ENCODE measurements around the gene SUSD4.
"Not testable (repeated sequence)": the region's sequence is repeated elsewhere in the genome, so short reads cannot be mapped to it uniquely, and the experiment has no call there.

The SUSD4 gene

DNA sequence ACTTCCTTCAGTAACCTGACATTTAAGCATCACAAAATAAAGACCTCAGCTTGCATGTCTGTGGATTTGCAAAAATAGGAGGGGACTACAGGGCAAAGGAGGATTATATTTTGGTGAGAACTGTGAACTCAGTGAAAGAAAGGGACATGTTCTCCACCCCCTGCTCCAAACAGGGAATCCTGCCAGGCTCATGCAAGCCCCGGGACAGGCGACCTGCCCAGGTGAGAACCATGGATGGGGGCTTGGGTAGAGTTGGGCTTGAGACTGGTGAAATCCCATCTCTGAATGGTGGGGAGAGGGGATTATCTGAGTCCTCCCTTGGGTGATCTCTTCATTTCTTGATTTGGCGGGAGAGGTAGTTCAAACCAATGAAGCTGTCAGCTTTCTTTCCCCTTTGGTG lies 110.1 kb downstream of the SUSD4 start:
- Mint-ChIP-seq H3K9me3 (no peaks in the 10 kb centered on the region), H3K36me3 (ENCODE audit: low read depth) (no peaks in the 10 kb centered on the region), H3K4me3 (no peak overlapping the region), H3K27me3 (peaks cover 4% of the 10 kb centered on the region), H3K4me1 (ENCODE audit: low read depth) (peaks cover 13% of the 10 kb centered on the region), H3K27ac (no peak overlapping the region)
- intact Hi-C loops (cut with micrococcal nuclease) = no loop called here

DNA sequence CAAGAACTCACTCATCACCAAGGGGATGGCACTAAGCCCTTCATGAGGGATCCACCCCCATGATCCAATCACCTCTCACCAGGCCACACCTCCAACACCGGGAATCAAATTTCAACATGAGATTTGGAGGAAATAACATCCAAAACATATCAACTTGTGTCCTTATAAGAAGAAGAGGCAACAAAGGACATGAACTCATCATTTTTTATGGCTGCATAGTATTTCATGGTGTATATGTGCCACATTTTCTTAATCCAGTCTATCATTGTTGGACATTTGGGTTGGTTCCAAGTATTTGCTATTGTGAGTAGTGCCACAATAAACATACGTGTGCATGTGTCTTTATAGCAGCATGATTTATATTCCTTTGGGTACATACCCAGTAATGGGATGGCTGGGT lies 112.6 kb downstream of the SUSD4 start:
- peaks cover 13% of the 10 kb centered on the region for H3K4me1 Mint-ChIP-seq (ENCODE audit: low read depth)
- intact Hi-C loops (cut with micrococcal nuclease); H3K27me3 Mint-ChIP-seq; H3K27ac Mint-ChIP-seq; H3K9me3 Mint-ChIP-seq; H3K36me3 Mint-ChIP-seq (ENCODE audit: low read depth); H3K4me3 Mint-ChIP-seq: not testable (repeated sequence)

DNA sequence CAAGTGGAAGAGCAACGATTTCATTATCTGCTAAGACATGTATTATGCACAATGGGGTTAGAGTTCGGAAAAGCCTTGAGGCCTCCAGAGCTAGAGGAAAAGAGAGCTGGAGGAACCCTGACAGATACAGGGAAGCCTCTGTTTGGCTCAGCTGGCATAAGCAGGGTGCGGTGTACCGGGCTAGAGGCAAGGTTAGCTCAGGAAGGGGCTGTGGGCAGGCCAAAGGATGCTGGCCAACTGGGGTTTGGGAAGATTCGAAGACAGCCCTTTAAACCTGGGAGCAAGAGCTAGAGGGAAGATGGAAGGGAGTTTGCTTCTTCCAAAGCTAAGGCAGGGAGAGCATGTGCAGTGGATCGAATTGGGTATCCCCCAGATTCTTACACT lies 113.4 kb downstream of the SUSD4 start:
- Mint-ChIP-seq H3K36me3 (ENCODE audit: low read depth) (no peaks in the 10 kb centered on the region), H3K9me3 (no peaks in the 10 kb centered on the region), H3K27me3 (peaks cover 10% of the 10 kb centered on the region), H3K4me1 (ENCODE audit: low read depth) (peaks cover 13% of the 10 kb centered on the region), H3K27ac (no peak overlapping the region), H3K4me3 (no peak overlapping the region)
- intact Hi-C loops (cut with micrococcal nuclease) = no loop called here

DNA sequence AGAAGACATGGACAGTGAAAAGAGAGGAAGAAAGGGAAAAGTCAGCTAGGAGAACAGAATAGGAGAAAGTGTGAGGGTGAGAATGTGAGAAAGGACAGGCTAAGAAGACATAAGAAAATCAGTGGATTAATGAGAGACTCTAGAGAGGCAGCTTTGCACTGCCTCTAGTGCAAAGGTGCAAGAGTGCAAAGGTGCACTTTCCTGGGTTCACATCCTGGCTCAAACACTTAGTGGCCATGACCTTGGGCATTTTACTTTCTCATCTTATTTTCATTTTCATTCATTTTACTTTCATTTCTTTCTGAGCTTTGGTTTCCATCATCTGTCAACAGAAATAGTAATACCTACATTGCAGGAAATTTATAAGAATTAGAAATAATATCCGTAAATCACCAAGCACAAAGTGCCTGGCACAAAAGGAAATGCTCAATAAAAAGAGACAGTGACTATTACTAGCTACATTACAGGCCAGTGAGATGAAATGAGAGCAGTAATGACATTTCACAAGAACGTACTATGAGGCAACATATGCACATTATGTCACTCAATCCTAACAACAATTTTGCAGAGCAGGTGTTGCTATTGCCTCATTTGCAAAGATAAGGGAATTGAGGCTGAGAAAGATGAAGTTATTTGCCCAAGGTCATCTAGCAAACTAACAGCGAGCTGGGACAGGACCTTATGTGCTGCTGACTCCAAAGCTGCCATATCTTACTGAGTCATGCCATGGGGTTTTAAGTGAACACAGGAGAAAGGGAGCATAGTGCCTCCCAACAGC lies 113.9 kb downstream of the SUSD4 start:
- no peaks in the 10 kb centered on the region for H3K9me3 Mint-ChIP-seq
- intact Hi-C loops (cut with micrococcal nuclease) = loop anchor here (5.0 kb wide), 1 partner anchor 103 kb away; no protein-coding TSS in a partner anchor
- no peak overlapping the region for H3K4me3 Mint-ChIP-seq
- no peak overlapping the region for H3K27ac Mint-ChIP-seq
- peaks cover 13% of the 10 kb centered on the region for H3K27me3 Mint-ChIP-seq
- peaks cover 13% of the 10 kb centered on the region for H3K4me1 Mint-ChIP-seq (ENCODE audit: low read depth)
- H3K36me3 Mint-ChIP-seq (ENCODE audit: low read depth) = no peaks in the 10 kb centered on the region

DNA sequence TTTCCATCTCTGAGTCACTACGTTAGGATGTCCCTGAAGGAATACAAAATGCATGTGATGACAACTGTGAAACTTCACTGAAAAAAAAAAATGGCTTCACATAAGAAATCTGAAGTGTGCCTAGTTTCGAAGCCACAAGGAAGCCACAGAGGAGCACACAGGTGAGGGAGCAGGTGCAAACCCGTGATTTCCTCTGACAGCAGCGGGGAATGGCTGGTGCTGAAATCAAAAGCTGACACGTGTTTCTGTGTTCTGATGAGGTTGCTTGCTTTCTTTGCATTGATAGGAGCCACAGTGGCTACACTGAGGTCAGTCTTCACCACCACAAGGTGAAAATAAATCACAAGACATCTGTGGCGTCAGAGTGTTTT lies 115.2 kb downstream of the SUSD4 start:
- H3K4me1 Mint-ChIP-seq (ENCODE audit: low read depth) = peaks cover 19% of the 10 kb centered on the region
- H3K4me3 Mint-ChIP-seq = no peak overlapping the region
- intact Hi-C loops (cut with micrococcal nuclease) = loop anchor here (5.0 kb wide), 1 partner anchor 101 kb away; no protein-coding TSS in a partner anchor
- no peak overlapping the region for H3K27ac Mint-ChIP-seq
- H3K36me3 Mint-ChIP-seq (ENCODE audit: low read depth) = no peaks in the 10 kb centered on the region
- H3K9me3 Mint-ChIP-seq = no peaks in the 10 kb centered on the region
- H3K27me3 Mint-ChIP-seq = peaks cover 13% of the 10 kb centered on the region

DNA sequence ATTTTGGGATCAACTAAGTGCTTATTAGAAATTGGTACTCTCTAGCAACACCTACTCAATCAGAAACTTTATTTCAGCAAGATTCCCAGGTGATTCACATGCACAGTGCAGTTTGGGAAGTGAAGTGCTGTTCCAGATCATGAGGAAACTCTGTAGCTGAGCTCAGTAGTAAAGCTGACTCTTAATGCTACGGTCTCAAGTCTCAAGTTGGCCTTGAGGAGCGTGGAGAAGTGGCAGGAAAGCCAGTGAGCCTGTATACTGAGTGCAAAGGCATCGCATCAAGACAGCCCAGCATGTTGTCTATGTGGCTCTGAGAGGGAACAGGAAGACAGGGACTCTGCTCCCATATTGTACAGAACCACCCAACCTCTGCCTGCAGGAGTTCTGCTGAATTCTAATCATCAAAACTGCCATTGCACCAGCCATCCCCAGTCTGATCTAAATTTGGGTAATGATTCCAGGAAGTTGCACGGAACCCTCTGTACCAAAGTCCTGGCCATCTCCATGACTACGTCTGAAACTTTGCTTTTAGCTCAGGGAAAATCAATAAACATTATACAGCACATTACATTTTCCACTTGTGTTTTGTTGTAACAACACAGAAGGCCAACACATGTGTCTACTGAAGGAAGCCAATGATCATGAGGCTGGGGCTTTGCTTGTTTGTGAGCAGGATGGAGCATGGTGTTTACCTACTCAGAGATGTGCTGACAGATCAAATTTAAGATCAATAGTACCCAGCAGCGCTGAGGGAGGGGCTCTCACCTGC lies 115.8 kb downstream of the SUSD4 start:
- Mint-ChIP-seq H3K27ac (no peak overlapping the region), H3K4me3 (no peak overlapping the region)
- intact Hi-C loops (cut with micrococcal nuclease) = loop anchor here (5.0 kb wide), 1 partner anchor 101 kb away; no protein-coding TSS in a partner anchor

DNA sequence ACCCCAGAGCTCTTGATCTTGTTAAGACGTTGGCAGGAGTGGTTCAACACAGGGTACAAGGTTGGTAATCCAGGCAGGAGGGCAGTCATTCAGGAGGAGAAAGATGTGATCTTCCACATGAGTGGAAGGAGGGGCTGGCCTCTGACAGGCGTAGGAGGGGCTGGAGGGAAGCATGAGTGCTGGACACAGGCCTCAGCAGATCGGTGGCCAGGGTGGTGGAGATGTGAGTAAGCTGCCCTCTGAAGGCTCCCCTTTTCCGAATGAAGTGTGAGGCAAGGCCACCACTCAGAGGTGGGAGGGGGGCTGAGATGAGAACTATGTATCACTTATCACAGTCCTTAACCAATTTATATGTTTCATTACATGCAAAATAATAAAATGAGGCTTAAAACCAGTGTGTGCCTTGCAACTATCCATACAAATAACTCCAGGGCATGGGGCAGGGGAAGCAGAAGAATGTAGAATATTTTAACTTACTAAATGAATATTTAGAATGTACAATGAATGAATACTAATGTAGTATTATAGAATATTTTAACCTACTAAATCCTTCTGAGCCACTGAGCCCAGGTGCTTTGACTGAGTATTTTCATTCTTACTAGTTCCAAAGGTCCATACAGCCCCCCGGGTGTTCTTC lies 117.4 kb downstream of the SUSD4 start:
- H3K36me3 Mint-ChIP-seq (ENCODE audit: low read depth) = no peaks in the 10 kb centered on the region
- H3K27ac Mint-ChIP-seq = no peak overlapping the region
- H3K9me3 Mint-ChIP-seq = no peaks in the 10 kb centered on the region
- peaks cover 19% of the 10 kb centered on the region for H3K4me1 Mint-ChIP-seq (ENCODE audit: low read depth)
- peaks cover 10% of the 10 kb centered on the region for H3K27me3 Mint-ChIP-seq
- intact Hi-C loops (cut with micrococcal nuclease) = loop anchor here (5.0 kb wide), 1 partner anchor 99 kb away; no protein-coding TSS in a partner anchor
- H3K4me3 Mint-ChIP-seq = no peak overlapping the region

More for the DNA sequence above, 115.8 kb downstream of the SUSD4 start:
- H3K9me3 Mint-ChIP-seq = no peaks in the 10 kb centered on the region
- H3K36me3 Mint-ChIP-seq (ENCODE audit: low read depth) = no peaks in the 10 kb centered on the region
- H3K27me3 Mint-ChIP-seq = peaks cover 12% of the 10 kb centered on the region
- peaks cover 19% of the 10 kb centered on the region for H3K4me1 Mint-ChIP-seq (ENCODE audit: low read depth)

DNA sequence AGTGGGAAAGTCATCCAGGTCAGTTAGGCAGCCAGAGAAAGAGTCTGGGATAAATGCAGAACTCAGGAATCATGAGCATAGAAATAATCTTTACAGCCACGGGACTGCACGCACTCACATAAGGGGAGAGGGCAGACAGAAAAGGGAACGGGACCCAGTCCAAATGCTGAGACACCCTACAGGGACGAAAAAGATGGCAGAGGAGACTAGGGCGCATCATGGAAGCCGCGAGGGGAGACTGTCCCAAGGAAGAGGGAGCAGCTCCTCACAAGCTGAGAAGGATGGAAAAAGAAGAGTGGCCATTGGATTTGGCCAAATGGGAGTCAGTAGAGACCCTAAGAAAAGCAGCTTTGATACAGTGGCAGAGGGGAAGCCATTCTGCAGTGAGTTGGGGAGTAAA lies 118.0 kb downstream of the SUSD4 start:
- Mint-ChIP-seq H3K9me3 (no peaks in the 10 kb centered on the region), H3K4me1 (ENCODE audit: low read depth) (peaks cover 19% of the 10 kb centered on the region), H3K36me3 (ENCODE audit: low read depth) (no peaks in the 10 kb centered on the region), H3K27me3 (peaks cover 10% of the 10 kb centered on the region), H3K4me3 (no peak overlapping the region), H3K27ac (no peak overlapping the region)
- intact Hi-C loops (cut with micrococcal nuclease) = loop anchor here (5.0 kb wide), 1 partner anchor 99 kb away; no protein-coding TSS in a partner anchor

DNA sequence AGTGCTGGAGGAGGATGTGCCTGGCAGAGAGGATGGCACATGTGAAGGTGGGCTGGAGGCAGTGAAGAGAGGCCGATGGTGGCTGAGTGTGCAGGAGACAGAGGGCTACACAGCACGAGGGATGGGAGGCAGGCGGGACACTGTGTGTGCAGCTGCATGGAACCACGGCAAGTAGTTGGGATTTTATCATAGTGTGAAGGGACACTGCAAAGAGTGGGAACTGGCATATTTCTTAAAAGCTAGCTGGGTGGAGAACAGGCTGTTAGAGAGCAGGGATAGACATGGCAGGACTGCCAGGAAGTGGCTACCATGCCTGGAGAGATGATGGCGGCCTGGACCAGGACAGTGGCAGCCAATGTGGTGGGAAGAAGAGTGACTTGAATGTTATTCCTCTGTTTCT lies 118.6 kb downstream of the SUSD4 start:
- Mint-ChIP-seq H3K4me3 (no peak overlapping the region), H3K9me3 (no peaks in the 10 kb centered on the region), H3K4me1 (ENCODE audit: low read depth) (peaks cover 16% of the 10 kb centered on the region), H3K27me3 (peaks cover 10% of the 10 kb centered on the region), H3K27ac (no peak overlapping the region), H3K36me3 (ENCODE audit: low read depth) (no peaks in the 10 kb centered on the region)
- intact Hi-C loops (cut with micrococcal nuclease) = loop anchor here (5.0 kb wide), 1 partner anchor 98 kb away; no protein-coding TSS in a partner anchor

DNA sequence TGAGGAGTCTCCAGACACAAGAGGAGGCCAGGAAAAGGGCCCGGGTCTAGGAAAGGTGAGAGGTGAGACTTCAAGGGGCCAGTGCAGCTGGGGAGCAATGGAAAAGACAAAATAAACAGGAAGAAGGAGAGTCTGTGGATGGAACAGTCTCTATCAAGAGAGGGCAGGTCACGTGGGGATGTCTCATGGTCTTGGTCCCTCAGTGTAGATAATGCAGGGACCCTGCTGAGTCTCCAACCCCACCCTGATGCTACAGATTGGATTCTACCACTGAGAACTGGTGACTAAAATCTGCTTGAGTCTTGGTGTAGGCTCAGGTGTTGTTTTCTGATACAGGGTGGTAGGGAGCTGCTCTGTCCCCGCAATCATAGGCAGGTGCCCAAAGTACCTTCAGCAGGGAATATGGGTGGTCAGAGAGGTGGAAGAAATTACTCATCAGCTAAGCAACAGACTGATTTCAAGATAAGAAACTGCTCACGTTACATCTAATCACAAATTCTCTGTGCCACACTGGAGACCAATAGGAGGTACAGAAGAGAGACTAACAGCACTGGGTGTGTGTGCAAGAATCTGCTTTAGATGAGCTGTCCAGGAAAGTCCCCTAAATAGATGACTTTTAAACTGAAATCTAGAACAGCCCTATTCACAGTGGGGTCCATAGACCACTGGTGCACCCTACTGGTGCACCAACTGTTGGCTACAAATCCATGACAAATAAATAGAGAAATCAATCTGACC lies 119.4 kb downstream of the SUSD4 start:
- Mint-ChIP-seq H3K27me3 (peaks cover 13% of the 10 kb centered on the region), H3K9me3 (no peaks in the 10 kb centered on the region), H3K27ac (no peak overlapping the region), H3K36me3 (ENCODE audit: low read depth) (no peaks in the 10 kb centered on the region), H3K4me3 (no peak overlapping the region), H3K4me1 (ENCODE audit: low read depth) (peaks cover 13% of the 10 kb centered on the region)
- intact Hi-C loops (cut with micrococcal nuclease) = loop anchor here (1.0 to 5.0 kb wide), 2 partner anchors 97 to 111 kb away; no protein-coding TSS in a partner anchor

DNA sequence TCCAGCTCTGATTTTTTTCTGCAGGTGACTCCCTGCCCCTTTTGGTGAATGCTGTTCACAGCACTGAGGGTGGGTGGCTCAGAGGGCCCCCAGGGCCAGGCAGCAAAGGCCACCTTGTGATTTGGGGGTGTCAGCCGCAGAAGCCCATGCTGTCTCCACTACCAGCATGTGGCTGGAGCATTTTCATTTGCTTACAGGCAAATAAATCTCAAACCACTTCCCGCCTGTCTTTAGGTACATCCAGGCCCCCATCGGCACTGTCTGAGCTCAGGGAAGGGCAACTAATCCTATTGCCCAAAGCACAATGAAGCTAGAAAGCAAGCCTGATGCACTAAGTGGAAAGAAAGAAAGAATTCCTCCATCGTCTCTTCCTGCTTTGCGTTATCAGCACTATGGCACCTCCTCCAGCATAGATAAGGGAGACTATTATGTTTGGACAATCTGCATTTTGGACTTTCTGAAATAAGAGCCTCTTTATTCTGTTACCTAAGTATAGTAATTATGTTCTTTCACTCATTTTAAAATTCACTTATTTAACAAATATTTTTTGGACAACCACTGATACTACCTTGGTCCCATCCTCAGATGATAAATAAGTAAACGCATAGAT lies 120.4 kb downstream of the SUSD4 start:
- Mint-ChIP-seq H3K9me3 (no peaks in the 10 kb centered on the region), H3K4me3 (no peak overlapping the region), H3K36me3 (ENCODE audit: low read depth) (no peaks in the 10 kb centered on the region), H3K27me3 (peaks cover 13% of the 10 kb centered on the region), H3K4me1 (ENCODE audit: low read depth) (peaks cover 11% of the 10 kb centered on the region), H3K27ac (no peak overlapping the region)
- intact Hi-C loops (cut with micrococcal nuclease) = loop anchor here (1.0 kb wide), 1 partner anchor 110 kb away; no protein-coding TSS in a partner anchor

DNA sequence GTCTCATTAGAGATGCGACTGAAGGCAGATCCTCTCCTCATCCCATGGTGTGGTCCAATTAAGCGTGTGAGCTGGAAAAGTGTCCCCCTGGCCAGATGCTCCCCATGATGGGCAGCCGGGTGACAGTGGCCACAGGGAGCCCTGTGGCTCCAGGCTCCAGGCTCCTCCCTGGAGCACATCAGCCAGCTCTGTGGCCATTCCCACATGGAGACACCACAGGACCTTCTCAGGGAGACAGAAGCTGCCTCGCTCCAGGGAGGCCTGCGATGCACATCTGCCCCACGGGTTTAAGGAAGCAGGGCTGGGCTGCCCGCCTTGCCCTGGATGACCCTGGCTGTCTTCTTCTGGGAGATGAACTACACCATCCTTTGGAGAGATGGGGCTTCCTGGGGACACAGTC lies 121.0 kb downstream of the SUSD4 start:
- Mint-ChIP-seq H3K36me3 (ENCODE audit: low read depth) (no peaks in the 10 kb centered on the region), H3K9me3 (no peaks in the 10 kb centered on the region), H3K27ac (no peak overlapping the region), H3K27me3 (peaks cover 13% of the 10 kb centered on the region), H3K4me1 (ENCODE audit: low read depth) (peaks cover 11% of the 10 kb centered on the region), H3K4me3 (no peak overlapping the region)
- intact Hi-C loops (cut with micrococcal nuclease) = no loop called here

DNA sequence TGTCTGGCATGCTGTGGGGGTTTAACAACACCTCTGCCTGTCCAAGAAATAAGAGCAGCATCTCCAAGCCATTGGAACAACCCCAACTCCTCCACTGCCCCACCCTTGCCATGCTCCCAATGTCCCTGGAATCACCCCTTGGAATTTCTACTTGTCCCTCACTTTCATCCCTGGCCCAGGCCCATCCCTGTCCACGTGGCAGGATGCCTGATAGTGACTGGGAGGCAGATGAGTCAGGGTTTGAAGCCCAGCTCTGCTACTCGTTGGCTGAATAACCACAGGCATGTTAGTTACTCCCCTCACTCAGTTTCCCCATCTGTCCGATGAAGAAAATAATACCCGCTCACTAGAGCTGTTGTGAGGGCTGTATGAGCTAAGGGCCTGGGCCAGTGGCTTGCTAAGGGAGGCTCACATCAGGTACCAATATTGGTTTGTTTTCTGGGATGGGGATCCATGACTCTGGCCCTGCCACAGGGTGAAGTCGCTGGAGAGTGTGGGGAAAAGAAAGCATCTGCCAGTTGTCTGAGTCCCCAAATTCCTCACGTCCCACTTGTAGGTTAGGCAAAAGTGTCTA lies 121.5 kb downstream of the SUSD4 start:
- peaks cover 11% of the 10 kb centered on the region for H3K4me1 Mint-ChIP-seq (ENCODE audit: low read depth)
- no peak overlapping the region for H3K4me3 Mint-ChIP-seq
- no peaks in the 10 kb centered on the region for H3K9me3 Mint-ChIP-seq
- no peak overlapping the region for H3K27ac Mint-ChIP-seq
- no peaks in the 10 kb centered on the region for H3K36me3 Mint-ChIP-seq (ENCODE audit: low read depth)
- intact Hi-C loops (cut with micrococcal nuclease) = no loop called here
- H3K27me3 Mint-ChIP-seq = peaks cover 13% of the 10 kb centered on the region
